Measurements from ENCODE around the gene RFX1.
A peak's percentile ranks its signal among the peaks of the same experiment; 100 is the strongest.

Gene RFX1

DNA sequence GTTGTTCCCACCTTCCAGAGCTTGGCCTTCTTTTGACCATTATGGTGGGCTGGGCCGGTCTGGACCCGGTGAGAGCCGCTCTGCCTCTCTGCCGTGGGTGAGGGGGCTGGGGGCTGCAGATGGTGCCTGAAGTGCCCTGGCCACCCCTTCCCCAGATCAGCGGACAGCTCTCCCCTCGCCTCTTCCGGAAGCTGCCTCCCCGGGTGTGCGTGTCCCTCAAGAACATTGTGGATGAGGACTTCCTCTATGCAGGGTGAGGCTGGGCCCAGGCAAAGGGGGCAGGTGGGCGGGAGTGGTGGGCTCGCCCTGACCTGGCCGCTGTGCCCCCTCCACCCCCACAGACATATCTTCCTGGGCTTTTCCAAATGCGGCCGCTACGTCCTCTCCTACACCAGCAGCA lies 51.9 kb downstream of the RFX1 start:
- no peak for DNase-seq (ENCODE audit: extremely low read depth, low read depth)
- no peak overlapping the region for H3K4me3 ChIP-seq (replicated peaks; ENCODE audit: low read depth, low read length)
- TF ChIP-seq CTCF (IDR thresholded peaks at IDR 0.05; ENCODE audit: low read depth, low read length, missing control alignments): no peak

DNA sequence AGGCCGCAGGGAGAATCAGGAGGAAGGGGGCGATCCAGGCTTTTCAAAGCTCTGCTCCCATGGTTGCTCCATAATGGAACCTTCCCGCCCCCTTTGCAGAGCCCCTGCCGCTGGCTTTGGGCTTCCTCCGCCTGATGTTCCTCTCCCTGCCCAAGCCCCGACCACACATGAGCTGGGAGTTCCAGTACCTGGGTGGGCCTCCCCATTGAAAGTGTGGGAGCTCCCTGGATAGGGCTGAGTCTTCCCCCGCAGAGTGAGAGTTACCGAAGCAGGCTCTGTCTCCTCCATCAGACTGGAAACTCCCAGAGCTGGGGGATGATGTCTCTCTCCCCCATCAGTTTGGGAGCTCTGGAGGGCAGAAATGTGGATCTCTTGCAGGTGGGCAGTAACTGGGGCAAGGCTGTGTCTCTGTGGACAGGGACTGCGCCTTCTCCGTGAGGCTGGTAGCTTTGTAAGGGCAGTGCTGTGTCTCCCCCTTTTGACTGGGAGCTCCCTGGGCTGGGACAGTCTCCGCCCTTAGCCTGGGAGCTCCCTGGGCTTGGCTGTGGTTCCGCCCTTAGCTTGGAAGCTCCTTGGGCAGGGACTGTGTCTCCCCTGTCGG lies 53.1 kb downstream of the RFX1 start:
- peak; percentile 22 for TF ChIP-seq CTCF (IDR thresholded peaks at IDR 0.05; ENCODE audit: low read depth, low read length, missing control alignments)
- DNase-seq (ENCODE audit: extremely low read depth, low read depth): no peak
- peak overlapping the region; percentile 85 for H3K4me3 ChIP-seq (replicated peaks; ENCODE audit: low read depth, low read length)

DNA sequence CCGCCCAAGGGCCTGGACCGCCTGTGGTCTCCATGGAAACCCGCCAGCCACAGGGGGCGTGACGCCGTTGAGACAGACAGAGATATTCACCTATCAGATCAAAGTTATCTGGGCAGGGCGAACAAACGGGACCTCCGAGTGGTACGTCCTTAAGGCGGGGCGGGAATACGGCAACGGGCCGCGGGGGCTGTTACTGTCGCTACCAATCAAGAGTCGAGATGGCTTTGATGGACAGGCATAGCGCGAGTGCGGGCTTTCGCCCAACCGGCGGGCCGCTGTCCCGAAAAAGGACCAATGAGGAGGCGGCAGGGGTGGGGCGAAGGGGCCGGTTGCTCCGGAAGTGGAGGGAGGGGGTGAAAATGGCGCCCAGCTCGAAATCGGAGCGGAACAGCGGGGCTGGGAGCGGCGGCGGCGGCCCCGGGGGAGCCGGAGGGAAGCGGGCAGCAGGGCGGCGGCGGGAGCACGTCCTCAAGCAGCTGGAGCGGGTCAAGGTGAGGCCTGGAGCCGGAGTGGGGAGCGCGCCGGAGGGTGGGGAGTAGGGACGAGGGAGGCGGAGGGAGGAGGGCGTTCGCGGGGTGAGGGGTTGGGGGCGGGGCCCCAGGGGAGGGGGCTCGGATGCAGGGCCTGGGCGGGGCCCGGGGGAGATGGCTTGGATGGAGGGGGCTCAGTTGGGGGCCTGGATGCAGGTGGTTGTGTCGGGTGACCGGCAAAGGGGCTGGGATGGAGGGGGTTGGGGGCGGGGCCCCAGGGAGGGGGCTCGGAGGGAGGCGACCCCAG lies 53.8 kb downstream of the RFX1 start, which contains the start of gene DCAF15:
Gene DCAF15 (plus strand): TSS at position 356 of the 777 bp plus-strand sequence. CDS start 4 bp downstream, at position 360.
- TF ChIP-seq CTCF (IDR thresholded peaks at IDR 0.05; ENCODE audit: low read depth, low read length, missing control alignments): no peak
- DNase-seq (ENCODE audit: extremely low read depth, low read depth): peak; percentile 98
- H3K4me3 ChIP-seq (replicated peaks; ENCODE audit: low read depth, low read length): peak within 1 kb of the TSS; percentile 85

DNA sequence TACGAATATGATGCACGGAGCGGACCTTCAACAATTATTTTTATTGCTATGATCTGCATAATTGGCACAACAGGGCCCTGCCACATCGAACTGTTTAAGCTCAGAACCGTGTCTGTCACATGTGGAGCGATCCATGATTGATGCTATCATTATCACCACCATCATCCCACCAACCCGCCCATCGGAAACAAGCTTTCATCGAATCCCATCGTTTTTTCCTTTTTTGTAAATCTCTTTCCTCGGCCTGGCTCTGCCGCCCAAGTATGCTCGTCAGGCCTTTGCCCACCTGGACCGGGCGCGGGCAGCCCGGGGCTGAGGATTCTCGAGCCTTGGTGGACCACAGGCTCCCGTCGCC lies 54.3 kb downstream of the RFX1 start:
- DNase-seq (ENCODE audit: extremely low read depth, low read depth): no peak
- TF ChIP-seq CTCF (IDR thresholded peaks at IDR 0.05; ENCODE audit: low read depth, low read length, missing control alignments): no peak
- H3K4me3 ChIP-seq (replicated peaks; ENCODE audit: low read depth, low read length): peak overlapping the region; percentile 85

DNA sequence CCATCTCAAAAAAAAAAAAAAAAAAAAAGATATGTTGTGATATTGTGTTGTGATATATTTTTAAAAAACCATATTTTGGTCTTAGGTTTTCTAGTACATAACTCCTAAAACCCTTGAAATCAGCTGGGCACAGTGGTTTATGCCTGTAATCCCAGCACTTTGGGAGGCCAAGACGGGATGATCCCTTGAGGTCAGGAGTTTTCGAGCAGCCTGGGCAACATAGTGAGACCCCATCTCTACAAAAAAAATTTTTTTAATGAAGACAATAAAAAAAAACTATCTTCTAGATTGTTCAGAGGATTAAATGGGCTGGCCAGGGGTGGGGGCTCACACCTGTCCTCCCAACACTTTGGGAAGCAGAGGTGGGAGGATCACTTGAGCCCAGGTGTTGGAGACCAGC lies 55.1 kb downstream of the RFX1 start:
- TF ChIP-seq CTCF (IDR thresholded peaks at IDR 0.05; ENCODE audit: low read depth, low read length, missing control alignments): no peak
- no peak overlapping the region for H3K4me3 ChIP-seq (replicated peaks; ENCODE audit: low read depth, low read length)
- DNase-seq (ENCODE audit: extremely low read depth, low read depth): no peak

DNA sequence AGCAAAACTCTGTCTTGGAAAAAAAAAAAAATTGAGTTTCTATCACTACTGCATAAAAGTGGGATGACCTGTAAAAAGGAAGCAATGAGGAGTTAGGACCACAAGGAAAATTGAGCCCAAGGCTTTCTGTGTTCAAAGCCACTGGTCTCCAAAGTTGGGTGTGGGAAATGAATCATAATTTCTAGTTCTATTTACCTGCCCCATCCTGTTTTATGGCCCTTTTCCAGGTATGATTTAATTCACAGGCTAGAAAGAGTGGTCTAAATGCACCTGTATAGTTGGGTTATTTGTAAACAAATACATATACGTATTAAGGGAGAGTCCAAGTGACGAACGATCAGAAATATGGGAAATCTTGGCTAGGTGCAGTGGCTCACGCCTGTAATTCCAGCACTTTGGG lies 59.7 kb downstream of the RFX1 start:
- TF ChIP-seq CTCF (IDR thresholded peaks at IDR 0.05; ENCODE audit: low read depth, low read length, missing control alignments): no peak
- no peak for DNase-seq (ENCODE audit: extremely low read depth, low read depth)
- H3K4me3 ChIP-seq (replicated peaks; ENCODE audit: low read depth, low read length): no peak overlapping the region
